Endothelial cell of coronary artery (primary cell): ENCODE measurements around the gene GRM4. TPM values are rescaled to one million over a fixed set of nuclear protein-coding genes. Genes with fewer than 3 reads are reported as not detected.

Experiments used
- total RNA-seq: library from RNA; depleted of rRNA; stranded (reverse); fragments of >200 nt; gene quantifications from 2 replicates; pipeline ENCODE4 v1.2.3, GENCODE V29; 2014

Gene GRM4
- total RNA-seq = 0.09 TPM in 1 of 2 replicates, not detected in the other

GRCh38 chr6:34146021-34146782 is at the start of gene GRM4:
Gene GRM4 (minus strand): TSS chr6:34146087. CDS start chr6:34133496, 12,591 bp downstream.

Other genes starting within 250 kb of the GRM4 start
- gene HMGA1, start 90.8 kb upstream of the GRM4 start, total RNA-seq = 162 and 174 TPM in 2 replicates
- gene SMIM29, start 102.9 kb upstream of the GRM4 start, total RNA-seq = 16.6 and 21.3 TPM in 2 replicates
- 18.2 and 21.6 TPM in 2 replicates for gene NUDT3, start 246.6 kb upstream of the GRM4 start, total RNA-seq